PC-3 (cell line): ENCODE results near the gene BCR. TPM values are rescaled to one million over a fixed set of nuclear protein-coding genes. Genes with fewer than 3 reads are reported as not detected.

Experiments
- total RNA-seq: library from RNA; depleted of rRNA; stranded (reverse); fragments of >200 nt; gene quantifications from 2 replicates; pipeline ENCODE4 v1.2.3, GENCODE V29; 2014; rRNA removed

Gene BCR
- total RNA-seq, 1 experiment from 2014 or later = 36.8 TPM

Other genes with a start within 250 kb of the BCR start
- gene GNAZ, start 110.0 kb upstream of the BCR start, total RNA-seq = 14.4 and 17.6 TPM in 2 replicates
- gene RSPH14, start 38.5 kb upstream of the BCR start, total RNA-seq = 0.35 and 0.44 TPM in 2 replicates
- 1.1 and 5.1 TPM in 2 replicates for gene RAB36, start 35.0 kb upstream of the BCR start, total RNA-seq